ENCODE measurements around the gene ZNF33B. TPM values are rescaled to one million over a fixed set of nuclear protein-coding genes. Genes with fewer than 3 reads are reported as not detected.

Gene ZNF33B
- total and polyA plus RNA-seq, 9 of the 15 experiments (the other 6 are each of a cell fraction or from before 2014, with no cell fraction given): 6.9 to 23.9 (median 15.4) TPM

- TF ChIP-seq, protein P1, sequence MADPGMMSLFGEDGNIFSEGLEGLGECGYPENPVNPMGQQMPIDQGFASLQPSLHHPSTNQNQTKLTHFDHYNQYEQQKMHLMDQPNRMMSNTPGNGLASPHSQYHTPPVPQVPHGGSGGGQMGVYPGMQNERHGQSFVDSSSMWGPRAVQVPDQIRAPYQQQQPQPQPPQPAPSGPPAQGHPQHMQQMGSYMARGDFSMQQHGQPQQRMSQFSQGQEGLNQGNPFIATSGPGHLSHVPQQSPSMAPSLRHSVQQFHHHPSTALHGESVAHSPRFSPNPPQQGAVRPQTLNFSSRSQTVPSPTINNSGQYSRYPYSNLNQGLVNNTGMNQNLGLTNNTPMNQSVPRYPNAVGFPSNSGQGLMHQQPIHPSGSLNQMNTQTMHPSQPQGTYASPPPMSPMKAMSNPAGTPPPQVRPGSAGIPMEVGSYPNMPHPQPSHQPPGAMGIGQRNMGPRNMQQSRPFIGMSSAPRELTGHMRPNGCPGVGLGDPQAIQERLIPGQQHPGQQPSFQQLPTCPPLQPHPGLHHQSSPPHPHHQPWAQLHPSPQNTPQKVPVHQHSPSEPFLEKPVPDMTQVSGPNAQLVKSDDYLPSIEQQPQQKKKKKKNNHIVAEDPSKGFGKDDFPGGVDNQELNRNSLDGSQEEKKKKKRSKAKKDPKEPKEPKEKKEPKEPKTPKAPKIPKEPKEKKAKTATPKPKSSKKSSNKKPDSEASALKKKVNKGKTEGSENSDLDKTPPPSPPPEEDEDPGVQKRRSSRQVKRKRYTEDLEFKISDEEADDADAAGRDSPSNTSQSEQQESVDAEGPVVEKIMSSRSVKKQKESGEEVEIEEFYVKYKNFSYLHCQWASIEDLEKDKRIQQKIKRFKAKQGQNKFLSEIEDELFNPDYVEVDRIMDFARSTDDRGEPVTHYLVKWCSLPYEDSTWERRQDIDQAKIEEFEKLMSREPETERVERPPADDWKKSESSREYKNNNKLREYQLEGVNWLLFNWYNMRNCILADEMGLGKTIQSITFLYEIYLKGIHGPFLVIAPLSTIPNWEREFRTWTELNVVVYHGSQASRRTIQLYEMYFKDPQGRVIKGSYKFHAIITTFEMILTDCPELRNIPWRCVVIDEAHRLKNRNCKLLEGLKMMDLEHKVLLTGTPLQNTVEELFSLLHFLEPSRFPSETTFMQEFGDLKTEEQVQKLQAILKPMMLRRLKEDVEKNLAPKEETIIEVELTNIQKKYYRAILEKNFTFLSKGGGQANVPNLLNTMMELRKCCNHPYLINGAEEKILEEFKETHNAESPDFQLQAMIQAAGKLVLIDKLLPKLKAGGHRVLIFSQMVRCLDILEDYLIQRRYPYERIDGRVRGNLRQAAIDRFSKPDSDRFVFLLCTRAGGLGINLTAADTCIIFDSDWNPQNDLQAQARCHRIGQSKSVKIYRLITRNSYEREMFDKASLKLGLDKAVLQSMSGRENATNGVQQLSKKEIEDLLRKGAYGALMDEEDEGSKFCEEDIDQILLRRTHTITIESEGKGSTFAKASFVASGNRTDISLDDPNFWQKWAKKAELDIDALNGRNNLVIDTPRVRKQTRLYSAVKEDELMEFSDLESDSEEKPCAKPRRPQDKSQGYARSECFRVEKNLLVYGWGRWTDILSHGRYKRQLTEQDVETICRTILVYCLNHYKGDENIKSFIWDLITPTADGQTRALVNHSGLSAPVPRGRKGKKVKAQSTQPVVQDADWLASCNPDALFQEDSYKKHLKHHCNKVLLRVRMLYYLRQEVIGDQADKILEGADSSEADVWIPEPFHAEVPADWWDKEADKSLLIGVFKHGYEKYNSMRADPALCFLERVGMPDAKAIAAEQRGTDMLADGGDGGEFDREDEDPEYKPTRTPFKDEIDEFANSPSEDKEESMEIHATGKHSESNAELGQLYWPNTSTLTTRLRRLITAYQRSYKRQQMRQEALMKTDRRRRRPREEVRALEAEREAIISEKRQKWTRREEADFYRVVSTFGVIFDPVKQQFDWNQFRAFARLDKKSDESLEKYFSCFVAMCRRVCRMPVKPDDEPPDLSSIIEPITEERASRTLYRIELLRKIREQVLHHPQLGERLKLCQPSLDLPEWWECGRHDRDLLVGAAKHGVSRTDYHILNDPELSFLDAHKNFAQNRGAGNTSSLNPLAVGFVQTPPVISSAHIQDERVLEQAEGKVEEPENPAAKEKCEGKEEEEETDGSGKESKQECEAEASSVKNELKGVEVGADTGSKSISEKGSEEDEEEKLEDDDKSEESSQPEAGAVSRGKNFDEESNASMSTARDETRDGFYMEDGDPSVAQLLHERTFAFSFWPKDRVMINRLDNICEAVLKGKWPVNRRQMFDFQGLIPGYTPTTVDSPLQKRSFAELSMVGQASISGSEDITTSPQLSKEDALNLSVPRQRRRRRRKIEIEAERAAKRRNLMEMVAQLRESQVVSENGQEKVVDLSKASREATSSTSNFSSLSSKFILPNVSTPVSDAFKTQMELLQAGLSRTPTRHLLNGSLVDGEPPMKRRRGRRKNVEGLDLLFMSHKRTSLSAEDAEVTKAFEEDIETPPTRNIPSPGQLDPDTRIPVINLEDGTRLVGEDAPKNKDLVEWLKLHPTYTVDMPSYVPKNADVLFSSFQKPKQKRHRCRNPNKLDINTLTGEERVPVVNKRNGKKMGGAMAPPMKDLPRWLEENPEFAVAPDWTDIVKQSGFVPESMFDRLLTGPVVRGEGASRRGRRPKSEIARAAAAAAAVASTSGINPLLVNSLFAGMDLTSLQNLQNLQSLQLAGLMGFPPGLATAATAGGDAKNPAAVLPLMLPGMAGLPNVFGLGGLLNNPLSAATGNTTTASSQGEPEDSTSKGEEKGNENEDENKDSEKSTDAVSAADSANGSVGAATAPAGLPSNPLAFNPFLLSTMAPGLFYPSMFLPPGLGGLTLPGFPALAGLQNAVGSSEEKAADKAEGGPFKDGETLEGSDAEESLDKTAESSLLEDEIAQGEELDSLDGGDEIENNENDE (IDR thresholded peaks at IDR 0.05; ENCODE audit: low read depth, low read length): no peak
- TF ChIP-seq SMARCB1 (IDR thresholded peaks at IDR 0.05; ENCODE audit: insufficient read length, low read depth) (no peak), PHB (CRISPR knock-in tag; IDR thresholded peaks at IDR 0.05) (no peak), ZNF316 (IDR thresholded peaks at IDR 0.05) (peak; percentile 62; the same call in 1 of the 2 replicates), ZNF507 (tag; conservative IDR thresholded peaks at IDR 0.05) (no peak), MCM2 (IDR thresholded peaks at IDR 0.05; ENCODE audit: low read depth) (no peak), HDAC1 (IDR thresholded peaks at IDR 0.05) (peak in 1 of 2 experiments; percentile 79; a peak in 2 of 4 replicates), FOS (IDR thresholded peaks at IDR 0.05; ENCODE audit: extremely low read depth, insufficient read length) (no peak), DLX4 (CRISPR knock-in tag; IDR thresholded peaks at IDR 0.05) (no peak), HMGN3 (IDR thresholded peaks at IDR 0.05; ENCODE audit: borderline replicate concordance, extremely low read depth, insufficient read length, low read depth, low read length) (peak; percentile 24), MYBL2 (IDR thresholded peaks at IDR 0.05; ENCODE audit: low read depth) (no peak), MYBL2 (CRISPR knock-in tag; IDR thresholded peaks at IDR 0.05; ENCODE audit: borderline replicate concordance) (no peak)
- TF ChIP-seq, protein P2, sequence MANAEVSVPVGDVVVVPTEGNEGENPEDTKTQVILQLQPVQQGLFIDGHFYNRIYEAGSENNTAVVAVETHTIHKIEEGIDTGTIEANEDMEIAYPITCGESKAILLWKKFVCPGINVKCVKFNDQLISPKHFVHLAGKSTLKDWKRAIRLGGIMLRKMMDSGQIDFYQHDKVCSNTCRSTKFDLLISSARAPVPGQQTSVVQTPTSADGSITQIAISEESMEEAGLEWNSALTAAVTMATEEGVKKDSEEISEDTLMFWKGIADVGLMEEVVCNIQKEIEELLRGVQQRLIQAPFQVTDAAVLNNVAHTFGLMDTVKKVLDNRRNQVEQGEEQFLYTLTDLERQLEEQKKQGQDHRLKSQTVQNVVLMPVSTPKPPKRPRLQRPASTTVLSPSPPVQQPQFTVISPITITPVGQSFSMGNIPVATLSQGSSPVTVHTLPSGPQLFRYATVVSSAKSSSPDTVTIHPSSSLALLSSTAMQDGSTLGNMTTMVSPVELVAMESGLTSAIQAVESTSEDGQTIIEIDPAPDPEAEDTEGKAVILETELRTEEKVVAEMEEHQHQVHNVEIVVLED (CRISPR knock-in tag; IDR thresholded peaks at IDR 0.05): peak; percentile 41; the same call in 1 of the 2 replicates
Measured at GRCh38 chr10:42552188-42553063, 85.9 kb downstream of the ZNF33B start (continued).
